Testis (tissue), 2 donors: ENCODE measurements around the gene ZNF195.
"Not testable (repeated sequence)": the region's sequence is repeated elsewhere in the genome, so short reads cannot be mapped to it uniquely, and the experiment has no call there.

Experiments used
- CTCF ChIP-seq, 3 experiments: fragments of 450-650 bp in 2 of 3; fragments of 200-600 bp in 1 of 3; sonication (generic) in 1 of 3; IDR thresholded peaks; one replicate each; pipeline ENCODE4 v1.5.1; 2016 to 2019; ENCODE audit warnings: antibody characterized with exemption in 3 of 3, mild to moderate bottlenecking in 2 of 3, moderate library complexity in 1 of 3
- POLR2A ChIP-seq: fragments of 450-650 bp; IDR thresholded peaks from one replicate; pipeline ENCODE4 v1.6.1; 2017; ENCODE audit warnings: antibody characterized with exemption, mild to moderate bottlenecking, moderate library complexity

- TF ChIP-seq CTCF (IDR thresholded peaks at IDR 0.05); POLR2A: not testable (repeated sequence)
These were observed 16.0 kb upstream of the ZNF195 start for GRCh38 chr11:3394956-3395355.
